HEK293 (cell line): ENCODE measurements around the gene BYSL.

Experiments used
- CTCF ChIA-PET: fragments of 350-600 bp; formaldehyde crosslinking; extraction: SDS; loops from one replicate; lab custom pipeline; 2021; ENCODE audit warnings: antibody characterized with exemption; lab: Yijun Ruan, JAX
- POLR2A ChIA-PET: fragments of 300-600 bp; formaldehyde crosslinking; extraction: SDS; loops from one replicate; lab custom pipeline; 2020; ENCODE audit warnings: antibody characterized with exemption, inconsistent platforms; lab: Yijun Ruan, JAX
- H3K27ac ChIP-seq: fragments of 200-500 bp; sonication (Bioruptor generic); 2 replicates; pipeline ENCODE4 v1.5.1; 2014; ENCODE audit warnings: low read depth, low read length, control low read depth, inconsistent platforms; ENCODE audit errors: extremely low read depth
- H3K36me3 ChIP-seq, 2 experiments: fragments of 200-500 bp in 1 of 2; sonication (Bioruptor generic) in 1 of 2; 1 replicate in 1 of 2; 2 replicates in 1 of 2; pipeline ENCODE4 v1.5.1; 2014 to 2017; ENCODE audit warnings: inconsistent platforms in 2 of 2, low read length in 2 of 2; ENCODE audit not compliant: control insufficient read depth in 2 of 2, insufficient read depth in 1 of 2
- H3K4me1 ChIP-seq: fragments of 200-500 bp; sonication (Bioruptor generic); 2 replicates; pipeline ENCODE4 v1.5.1; 2014; ENCODE audit warnings: mild to moderate bottlenecking, low read length, inconsistent platforms; ENCODE audit not compliant: control insufficient read depth, insufficient read depth
- H3K4me3 ChIP-seq: 2 replicates; pipeline ENCODE4 v1.5.1; 2011; ENCODE audit warnings: low read depth, mild to moderate bottlenecking, control low read depth, low read length, moderate library complexity
- H3K9me3 ChIP-seq: fragments of 200-500 bp; sonication (Bioruptor generic); 2 replicates; pipeline ENCODE4 v1.5.1; 2014; ENCODE audit warnings: low read depth, low read length, inconsistent platforms; ENCODE audit not compliant: control insufficient read depth, insufficient read depth
- GLIS1 ChIP-seq: fragments of 450-650 bp; formaldehyde crosslinking; IDR thresholded peaks from 2 replicates; pipeline ENCODE4 v1.5.1; 2016; ENCODE audit warnings: missing biosample characterization, missing genetic modification characterization
- HOXC10 ChIP-seq: sonication (generic); formaldehyde crosslinking; IDR thresholded peaks from 2 replicates; pipeline ENCODE4 v1.8.1; 2023; ENCODE audit warnings: mild to moderate bottlenecking, missing genetic modification reagents
- HOXD13 ChIP-seq: sonication (generic); formaldehyde crosslinking; IDR thresholded peaks from 2 replicates; pipeline ENCODE4 v1.8.0; 2022; ENCODE audit warnings: missing genetic modification reagents, borderline replicate concordance
- MZF1 ChIP-seq: fragments of 450-650 bp; formaldehyde crosslinking; IDR thresholded peaks from 2 replicates; pipeline ENCODE4 v1.5.1; 2017; ENCODE audit warnings: missing biosample characterization, missing genetic modification characterization, borderline replicate concordance
- OSR2 ChIP-seq: fragments of 450-650 bp; formaldehyde crosslinking; IDR thresholded peaks from 2 replicates; pipeline ENCODE4 v1.5.1; 2016; ENCODE audit warnings: missing biosample characterization, missing genetic modification characterization
- WT1 ChIP-seq: fragments of 450-650 bp; formaldehyde crosslinking; IDR thresholded peaks from 2 replicates; pipeline ENCODE4 v1.5.1; 2016; ENCODE audit warnings: missing biosample characterization, missing genetic modification characterization
- ZFP41 ChIP-seq: fragments of 450-650 bp; formaldehyde crosslinking; IDR thresholded peaks from 2 replicates; pipeline ENCODE4 v1.5.1; 2016; ENCODE audit warnings: missing biosample characterization, missing genetic modification characterization, borderline replicate concordance
- ZNF155 ChIP-seq: fragments of 450-650 bp; formaldehyde crosslinking; IDR thresholded peaks from 2 replicates; pipeline ENCODE4 v1.5.1; 2016; ENCODE audit warnings: missing biosample characterization, missing genetic modification characterization
- ZNF239 ChIP-seq: fragments of 450-650 bp; formaldehyde crosslinking; IDR thresholded peaks from 2 replicates; pipeline ENCODE4 v1.5.1; 2016; ENCODE audit warnings: missing biosample characterization, missing genetic modification characterization
- ZNF311 ChIP-seq: fragments of 450-650 bp; formaldehyde crosslinking; IDR thresholded peaks from 2 replicates; pipeline ENCODE4 v1.5.1; 2017; ENCODE audit warnings: missing biosample characterization, missing genetic modification characterization, borderline replicate concordance
- ZNF350 ChIP-seq: fragments of 450-650 bp; formaldehyde crosslinking; IDR thresholded peaks from 2 replicates; pipeline ENCODE4 v1.5.0; 2017; ENCODE audit warnings: missing biosample characterization, mild to moderate bottlenecking, missing genetic modification characterization
- ZNF354C ChIP-seq: fragments of 450-650 bp; formaldehyde crosslinking; IDR thresholded peaks from 2 replicates; pipeline ENCODE4 v1.5.1; 2016; ENCODE audit warnings: missing biosample characterization, missing genetic modification characterization, low read depth, borderline replicate concordance
- ZNF391 ChIP-seq: fragments of 450-650 bp; formaldehyde crosslinking; IDR thresholded peaks from 2 replicates; pipeline ENCODE4 v1.5.1; 2016; ENCODE audit warnings: low read depth, missing biosample characterization, missing genetic modification characterization, borderline replicate concordance
- ZNF394 ChIP-seq: fragments of 450-650 bp; formaldehyde crosslinking; IDR thresholded peaks from 2 replicates; pipeline ENCODE4 v1.5.1; 2016; ENCODE audit warnings: missing biosample characterization, missing genetic modification characterization, mild to moderate bottlenecking, moderate library complexity, borderline replicate concordance
- ZNF600 ChIP-seq: fragments of 450-650 bp; formaldehyde crosslinking; IDR thresholded peaks from 2 replicates; pipeline ENCODE4 v1.5.1; 2016; ENCODE audit warnings: missing biosample characterization, missing genetic modification characterization
- ZNF658 ChIP-seq: fragments of 450-650 bp; formaldehyde crosslinking; IDR thresholded peaks from 2 replicates; pipeline ENCODE4; 2016; ENCODE audit warnings: missing biosample characterization, missing genetic modification characterization
- ZNF677 ChIP-seq: fragments of 450-650 bp; IDR thresholded peaks from 2 replicates; pipeline ENCODE4 v1.5.0; 2018; ENCODE audit warnings: missing biosample characterization, mild to moderate bottlenecking, missing genetic modification characterization, moderate library complexity
- ZSCAN16 ChIP-seq: fragments of 450-650 bp; formaldehyde crosslinking; IDR thresholded peaks from 2 replicates; pipeline ENCODE4 v1.5.1; 2016; ENCODE audit warnings: missing biosample characterization, missing genetic modification characterization
- TF ChIP-seq, protein P1 (sequence below): fragments of 450-650 bp; formaldehyde crosslinking; IDR thresholded peaks from 2 replicates; pipeline ENCODE4 v1.5.1; 2016; ENCODE audit warnings: missing biosample characterization, missing genetic modification characterization, borderline replicate concordance
- TF ChIP-seq, protein P2 (sequence below): fragments of 450-650 bp; formaldehyde crosslinking; IDR thresholded peaks from 2 replicates; pipeline ENCODE4 v1.5.1; 2017; ENCODE audit warnings: missing biosample characterization, mild to moderate bottlenecking, missing genetic modification characterization, moderate library complexity
- TF ChIP-seq, protein P3 (sequence below): fragments of 450-650 bp; formaldehyde crosslinking; conservative IDR thresholded peaks from 2 replicates; pipeline ENCODE4 v1.5.1; 2016; ENCODE audit warnings: low read depth, missing biosample characterization, missing genetic modification characterization
- TF ChIP-seq, protein P4 (sequence below): fragments of 450-650 bp; formaldehyde crosslinking; IDR thresholded peaks from 2 replicates; pipeline ENCODE4 v1.5.1; 2016; ENCODE audit warnings: missing biosample characterization, missing genetic modification characterization
- TF ChIP-seq, protein P5 (sequence below): fragments of 450-650 bp; formaldehyde crosslinking; conservative IDR thresholded peaks from 2 replicates; pipeline ENCODE4 v1.5.1; 2016; ENCODE audit warnings: low read depth, missing biosample characterization, missing genetic modification characterization

The BYSL gene

DNA sequence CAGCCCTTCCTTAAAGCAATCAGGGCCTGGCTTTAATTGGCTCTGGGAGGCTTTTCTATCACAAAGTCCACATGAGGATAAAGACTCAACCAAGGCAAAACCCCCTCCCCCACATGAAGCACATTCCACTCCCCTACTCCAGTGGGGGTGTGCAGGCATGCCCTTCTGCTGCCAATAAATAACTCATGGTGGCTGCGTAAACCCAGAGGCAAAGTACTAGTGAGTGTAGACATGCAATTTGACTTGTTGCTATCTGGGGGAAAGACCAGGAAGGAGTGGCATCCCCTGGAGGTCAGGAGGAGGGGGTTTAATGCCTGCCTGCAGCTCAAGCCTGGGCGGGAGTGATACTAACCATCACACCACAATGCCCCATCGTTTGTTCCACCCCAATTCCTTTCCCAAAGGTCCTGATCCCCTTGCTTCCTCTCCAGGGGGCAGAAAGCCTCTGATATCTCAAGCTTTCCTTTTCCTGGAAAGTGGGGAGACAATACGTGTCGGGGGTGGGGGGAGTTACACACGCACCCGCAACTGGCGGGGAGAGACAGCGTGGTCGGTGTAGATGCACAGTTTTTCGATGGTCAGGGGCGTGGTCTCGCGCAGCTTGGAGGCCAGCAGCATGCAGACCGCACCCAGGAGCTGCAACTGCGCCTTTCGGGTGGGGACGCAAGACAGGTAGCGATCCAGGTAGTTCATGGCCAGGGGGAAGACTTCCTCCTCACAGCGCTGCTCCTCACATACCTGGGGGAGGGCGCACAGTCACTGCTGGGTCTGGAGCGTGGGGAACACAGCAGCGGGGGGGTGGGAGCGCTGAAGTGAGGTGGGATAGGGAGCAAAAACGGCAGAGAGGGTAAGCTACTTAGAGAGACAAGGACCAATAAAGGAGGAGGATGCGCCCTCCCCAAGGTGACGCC is 18.8 kb downstream of the BYSL start:
- Histone ChIP-seq H3K9me3 (no peaks in the 10 kb centered on the region), H3K4me1 (peaks cover 20% of the 10 kb centered on the region), H3K4me3 (peak overlapping the region; percentile 83), H3K27ac (no peak overlapping the region; the same call in 1 of the 2 replicates), H3K36me3 (peaks cover 0 to 34% of the 10 kb centered on the region in 2 experiments; a peak in 1 of 3 replicates)
- ChIA-PET CTCF (interaction anchor here (0.8 to 13.4 kb wide), 11 partner anchors 8 to 277 kb away, joined by 3 to 160 read pairs (median 6); partner anchors contain the start of genes BYSL, MED20 and TOMM6), POLR2A (interaction anchor here (0.5 to 3.3 kb wide), 7 partner anchors 11 to 152 kb away, joined by 3 to 19 read pairs (median 4); partner anchors contain the start of genes BYSL, MED20 and TAF8)
- TF ChIP-seq ZNF311 (tag by site-specific recombination) (no peak), ZNF350 (tag by site-specific recombination) (no peak), ZNF658 (tag by site-specific recombination) (no peak), ZSCAN16 (tag by site-specific recombination) (no peak), GLIS1 (tag by site-specific recombination) (peak; percentile 76), OSR2 (no peak), ZNF354C (no peak), WT1 (tag by site-specific recombination) (peak; percentile 10), ZNF677 (tag by site-specific recombination) (no peak), ZNF394 (tag by site-specific recombination) (peak; percentile 8; the same call in 1 of the 2 replicates), MZF1 (no peak), ZNF155 (no peak), HOXC10 (no peak), ZNF239 (tag by site-specific recombination) (no peak), ZNF391 (no peak), ZNF600 (no peak), HOXD13 (CRISPR knock-in tag) (no peak), ZFP41 (no peak)
- TF ChIP-seq, protein P1, sequence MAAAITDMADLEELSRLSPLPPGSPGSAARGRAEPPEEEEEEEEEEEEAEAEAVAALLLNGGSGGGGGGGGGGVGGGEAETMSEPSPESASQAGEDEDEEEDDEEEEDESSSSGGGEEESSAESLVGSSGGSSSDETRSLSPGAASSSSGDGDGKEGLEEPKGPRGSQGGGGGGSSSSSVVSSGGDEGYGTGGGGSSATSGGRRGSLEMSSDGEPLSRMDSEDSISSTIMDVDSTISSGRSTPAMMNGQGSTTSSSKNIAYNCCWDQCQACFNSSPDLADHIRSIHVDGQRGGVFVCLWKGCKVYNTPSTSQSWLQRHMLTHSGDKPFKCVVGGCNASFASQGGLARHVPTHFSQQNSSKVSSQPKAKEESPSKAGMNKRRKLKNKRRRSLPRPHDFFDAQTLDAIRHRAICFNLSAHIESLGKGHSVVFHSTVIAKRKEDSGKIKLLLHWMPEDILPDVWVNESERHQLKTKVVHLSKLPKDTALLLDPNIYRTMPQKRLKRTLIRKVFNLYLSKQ: no peak
- TF ChIP-seq, protein P2, sequence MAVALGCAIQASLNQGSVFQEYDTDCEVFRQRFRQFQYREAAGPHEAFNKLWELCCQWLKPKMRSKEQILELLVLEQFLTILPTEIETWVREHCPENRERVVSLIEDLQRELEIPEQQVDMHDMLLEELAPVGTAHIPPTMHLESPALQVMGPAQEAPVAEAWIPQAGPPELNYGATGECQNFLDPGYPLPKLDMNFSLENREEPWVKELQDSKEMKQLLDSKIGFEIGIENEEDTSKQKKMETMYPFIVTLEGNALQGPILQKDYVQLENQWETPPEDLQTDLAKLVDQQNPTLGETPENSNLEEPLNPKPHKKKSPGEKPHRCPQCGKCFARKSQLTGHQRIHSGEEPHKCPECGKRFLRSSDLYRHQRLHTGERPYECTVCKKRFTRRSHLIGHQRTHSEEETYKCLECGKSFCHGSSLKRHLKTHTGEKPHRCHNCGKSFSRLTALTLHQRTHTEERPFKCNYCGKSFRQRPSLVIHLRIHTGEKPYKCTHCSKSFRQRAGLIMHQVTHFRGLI (tag by site-specific recombination): no peak
- TF ChIP-seq, protein P3, sequence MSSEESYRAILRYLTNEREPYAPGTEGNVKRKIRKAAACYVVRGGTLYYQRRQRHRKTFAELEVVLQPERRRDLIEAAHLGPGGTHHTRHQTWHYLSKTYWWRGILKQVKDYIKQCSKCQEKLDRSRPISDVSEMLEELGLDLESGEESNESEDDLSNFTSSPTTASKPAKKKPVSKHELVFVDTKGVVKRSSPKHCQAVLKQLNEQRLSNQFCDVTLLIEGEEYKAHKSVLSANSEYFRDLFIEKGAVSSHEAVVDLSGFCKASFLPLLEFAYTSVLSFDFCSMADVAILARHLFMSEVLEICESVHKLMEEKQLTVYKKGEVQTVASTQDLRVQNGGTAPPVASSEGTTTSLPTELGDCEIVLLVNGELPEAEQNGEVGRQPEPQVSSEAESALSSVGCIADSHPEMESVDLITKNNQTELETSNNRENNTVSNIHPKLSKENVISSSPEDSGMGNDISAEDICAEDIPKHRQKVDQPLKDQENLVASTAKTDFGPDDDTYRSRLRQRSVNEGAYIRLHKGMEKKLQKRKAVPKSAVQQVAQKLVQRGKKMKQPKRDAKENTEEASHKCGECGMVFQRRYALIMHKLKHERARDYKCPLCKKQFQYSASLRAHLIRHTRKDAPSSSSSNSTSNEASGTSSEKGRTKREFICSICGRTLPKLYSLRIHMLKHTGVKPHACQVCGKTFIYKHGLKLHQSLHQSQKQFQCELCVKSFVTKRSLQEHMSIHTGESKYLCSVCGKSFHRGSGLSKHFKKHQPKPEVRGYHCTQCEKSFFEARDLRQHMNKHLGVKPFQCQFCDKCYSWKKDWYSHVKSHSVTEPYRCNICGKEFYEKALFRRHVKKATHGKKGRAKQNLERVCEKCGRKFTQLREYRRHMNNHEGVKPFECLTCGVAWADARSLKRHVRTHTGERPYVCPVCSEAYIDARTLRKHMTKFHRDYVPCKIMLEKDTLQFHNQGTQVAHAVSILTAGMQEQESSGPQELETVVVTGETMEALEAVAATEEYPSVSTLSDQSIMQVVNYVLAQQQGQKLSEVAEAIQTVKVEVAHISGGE (tag by site-specific recombination): no peak
- TF ChIP-seq, protein P4, sequence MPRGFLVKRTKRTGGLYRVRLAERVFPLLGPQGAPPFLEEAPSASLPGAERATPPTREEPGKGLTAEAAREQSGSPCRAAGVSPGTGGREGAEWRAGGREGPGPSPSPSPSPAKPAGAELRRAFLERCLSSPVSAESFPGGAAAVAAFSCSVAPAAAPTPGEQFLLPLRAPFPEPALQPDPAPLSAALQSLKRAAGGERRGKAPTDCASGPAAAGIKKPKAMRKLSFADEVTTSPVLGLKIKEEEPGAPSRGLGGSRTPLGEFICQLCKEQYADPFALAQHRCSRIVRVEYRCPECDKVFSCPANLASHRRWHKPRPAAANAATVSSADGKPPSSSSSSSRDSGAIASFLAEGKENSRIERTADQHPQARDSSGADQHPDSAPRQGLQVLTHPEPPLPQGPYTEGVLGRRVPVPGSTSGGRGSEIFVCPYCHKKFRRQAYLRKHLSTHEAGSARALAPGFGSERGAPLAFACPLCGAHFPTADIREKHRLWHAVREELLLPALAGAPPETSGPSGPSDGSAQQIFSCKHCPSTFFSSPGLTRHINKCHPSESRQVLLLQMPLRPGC: peak; percentile 70; the same call in 1 of the 2 replicates
- TF ChIP-seq, protein P5, sequence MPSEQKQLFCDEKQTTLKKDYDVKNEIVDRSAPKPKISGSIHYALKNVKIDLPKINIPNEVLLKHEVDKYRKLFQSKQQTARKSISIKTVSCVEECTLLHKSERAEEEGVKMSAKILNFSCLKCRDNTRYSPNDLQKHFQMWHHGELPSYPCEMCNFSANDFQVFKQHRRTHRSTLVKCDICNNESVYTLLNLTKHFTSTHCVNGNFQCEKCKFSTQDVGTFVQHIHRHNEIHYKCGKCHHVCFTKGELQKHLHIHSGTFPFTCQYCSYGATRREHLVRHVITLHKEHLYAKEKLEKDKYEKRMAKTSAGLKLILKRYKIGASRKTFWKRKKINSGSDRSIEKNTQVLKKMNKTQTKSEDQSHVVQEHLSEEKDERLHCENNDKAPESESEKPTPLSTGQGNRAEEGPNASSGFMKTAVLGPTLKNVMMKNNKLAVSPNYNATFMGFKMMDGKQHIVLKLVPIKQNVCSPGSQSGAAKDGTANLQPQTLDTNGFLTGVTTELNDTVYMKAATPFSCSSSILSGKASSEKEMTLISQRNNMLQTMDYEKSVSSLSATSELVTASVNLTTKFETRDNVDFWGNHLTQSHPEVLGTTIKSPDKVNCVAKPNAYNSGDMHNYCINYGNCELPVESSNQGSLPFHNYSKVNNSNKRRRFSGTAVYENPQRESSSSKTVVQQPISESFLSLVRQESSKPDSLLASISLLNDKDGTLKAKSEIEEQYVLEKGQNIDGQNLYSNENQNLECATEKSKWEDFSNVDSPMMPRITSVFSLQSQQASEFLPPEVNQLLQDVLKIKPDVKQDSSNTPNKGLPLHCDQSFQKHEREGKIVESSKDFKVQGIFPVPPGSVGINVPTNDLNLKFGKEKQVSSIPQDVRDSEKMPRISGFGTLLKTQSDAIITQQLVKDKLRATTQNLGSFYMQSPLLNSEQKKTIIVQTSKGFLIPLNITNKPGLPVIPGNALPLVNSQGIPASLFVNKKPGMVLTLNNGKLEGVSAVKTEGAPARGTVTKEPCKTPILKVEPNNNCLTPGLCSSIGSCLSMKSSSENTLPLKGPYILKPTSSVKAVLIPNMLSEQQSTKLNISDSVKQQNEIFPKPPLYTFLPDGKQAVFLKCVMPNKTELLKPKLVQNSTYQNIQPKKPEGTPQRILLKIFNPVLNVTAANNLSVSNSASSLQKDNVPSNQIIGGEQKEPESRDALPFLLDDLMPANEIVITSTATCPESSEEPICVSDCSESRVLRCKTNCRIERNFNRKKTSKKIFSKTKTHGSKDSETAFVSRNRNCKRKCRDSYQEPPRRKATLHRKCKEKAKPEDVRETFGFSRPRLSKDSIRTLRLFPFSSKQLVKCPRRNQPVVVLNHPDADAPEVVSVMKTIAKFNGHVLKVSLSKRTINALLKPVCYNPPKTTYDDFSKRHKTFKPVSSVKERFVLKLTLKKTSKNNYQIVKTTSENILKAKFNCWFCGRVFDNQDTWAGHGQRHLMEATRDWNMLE (tag by site-specific recombination): no peak
